SK-N-SH (cell line): ENCODE results near the gene SLC9A2. TPM values are rescaled to one million over a fixed set of nuclear protein-coding genes. Genes with fewer than 3 reads are reported as not detected.

Experiments used
- CTCF ChIA-PET: fragments of 300-600, 350-600 bp; formaldehyde crosslinking; extraction: SDS; loops from one replicate; lab custom pipeline; 2021; lab: Yijun Ruan, JAX
- POLR2A ChIA-PET: fragments of 350-600 bp; sonication (Branson Sonifier 250); formaldehyde crosslinking; extraction: SDS; loops from one replicate; lab custom pipeline; 2020; ENCODE audit warnings: antibody characterized with exemption, inconsistent platforms; lab: Yijun Ruan, JAX
- DNase-seq: peaks from one replicate; pipeline ENCODE4 v3.0.0; 2012
- H2AFZ ChIP-seq: fragments of 200-600 bp; sonication (generic); 2 replicates; pipeline ENCODE4 v1.8.1; 2016; ENCODE audit warnings: antibody characterized with exemption, mild to moderate bottlenecking, low read depth
- H3F3A ChIP-seq: fragments of 200-600 bp; sonication (generic); replicated peaks from 2 replicates; pipeline ENCODE3; 2016; ENCODE audit warnings: antibody characterized with exemption, mild to moderate bottlenecking; ENCODE audit not compliant: insufficient read depth
- H3K27ac ChIP-seq, 2 experiments: fragments of 200-500 bp in 1 of 2; fragments of 200-600 bp in 1 of 2; sonication (Bioruptor generic) in 1 of 2; sonication (generic), shearing (Covaris generic) in 1 of 2; 2 replicates each; pipeline versions ENCODE4 v1.5.1 to v1.6.1; 2014 to 2016; ENCODE audit warnings: low read depth in 2 of 2, inconsistent platforms in 1 of 2, low read length in 1 of 2, mild to moderate bottlenecking in 1 of 2, mixed read lengths in 1 of 2
- H3K27me3 ChIP-seq: fragments of 200-600 bp; sonication (generic), shearing (Covaris generic); 2 replicates; pipeline ENCODE4 v1.6.1; 2016; ENCODE audit warnings: mixed run types; ENCODE audit not compliant: insufficient read depth
- H3K36me3 ChIP-seq, 2 experiments: fragments of 200-500 bp in 1 of 2; fragments of 200-600 bp in 1 of 2; sonication (Bioruptor generic) in 1 of 2; sonication (generic) in 1 of 2; replicated peaks in 1 of 2; 2 replicates each; pipeline versions ENCODE3 to v1.5.1; 2014 to 2016; ENCODE audit warnings: low read length in 1 of 2, mild to moderate bottlenecking in 1 of 2; ENCODE audit not compliant: insufficient read depth in 2 of 2, control insufficient read depth in 1 of 2
- H3K4me1 ChIP-seq, 2 experiments: fragments of 200-500 bp in 1 of 2; fragments of 200-600 bp in 1 of 2; sonication (Bioruptor generic) in 1 of 2; sonication (generic), shearing (Covaris generic) in 1 of 2; 2 replicates each; pipeline versions ENCODE4 v1.5.1 to v1.6.1; 2014 to 2016; ENCODE audit warnings: low read depth in 1 of 2, low read length in 1 of 2, mixed run types in 1 of 2; ENCODE audit not compliant: insufficient read depth in 2 of 2, control insufficient read depth in 1 of 2
- H3K4me2 ChIP-seq: fragments of 200-600 bp; sonication (generic), shearing (Covaris generic); 2 replicates; pipeline ENCODE4 v1.6.1; 2017; ENCODE audit warnings: mixed run types
- H3K4me3 ChIP-seq, 2 experiments: fragments of 200-500 bp in 1 of 2; fragments of 200-600 bp in 1 of 2; sonication (Bioruptor generic) in 1 of 2; sonication (generic), shearing (Covaris generic) in 1 of 2; 2 replicates each; pipeline versions ENCODE4 v1.5.1 to v1.8.1; 2014 to 2016; ENCODE audit warnings: low read depth in 2 of 2, inconsistent platforms in 1 of 2, low read length in 1 of 2, mild to moderate bottlenecking in 1 of 2, mixed read lengths in 1 of 2, moderate library complexity in 1 of 2
- H3K79me2 ChIP-seq: fragments of 200-600 bp; sonication (generic); 2 replicates; pipeline ENCODE4 v1.8.1; 2017; ENCODE audit warnings: mild to moderate bottlenecking; ENCODE audit not compliant: insufficient read depth
- H3K9ac ChIP-seq: fragments of 200-600 bp; sonication (generic); 2 replicates; pipeline ENCODE4 v1.6.1; 2017; ENCODE audit warnings: mixed run types
- H3K9me2 ChIP-seq: fragments of 200-600 bp; sonication (generic); 2 replicates; pipeline ENCODE4 v1.6.1; 2017; ENCODE audit warnings: mixed run types
- H3K9me3 ChIP-seq: fragments of 200-600 bp; sonication (generic); 2 replicates; pipeline ENCODE4 v1.6.1; 2017; ENCODE audit warnings: mixed run types, mild to moderate bottlenecking, moderate library complexity
- H4K20me1 ChIP-seq: fragments of 200-600 bp; sonication (generic); 2 replicates; pipeline ENCODE4 v1.6.1; 2017; ENCODE audit warnings: mild to moderate bottlenecking, mixed run types; ENCODE audit not compliant: insufficient read depth
- CTCF ChIP-seq: fragments of 200-600 bp; sonication (generic); IDR thresholded peaks from 2 replicates; pipeline ENCODE4 v1.6.1; 2017; ENCODE audit warnings: antibody characterized with exemption, mild to moderate bottlenecking, moderate library complexity
- ELF1 ChIP-seq: IDR thresholded peaks from 2 replicates; pipeline ENCODE4 v1.4.0; 2012
- EZH2phosphoT487 ChIP-seq: fragments of 200-600 bp; sonication (generic); IDR thresholded peaks from 2 replicates; pipeline ENCODE4 v1.6.1; 2017; ENCODE audit warnings: low read depth, mixed run types, mild to moderate bottlenecking, antibody characterized with exemption, moderate library complexity, borderline replicate concordance
- GABPA ChIP-seq: IDR thresholded peaks from 2 replicates; pipeline ENCODE4 v1.4.0; 2012; ENCODE audit warnings: low read depth, mild to moderate bottlenecking
- GATA2 ChIP-seq: sonication (generic); formaldehyde crosslinking; IDR thresholded peaks from 2 replicates; pipeline ENCODE4 v1.5.0; 2020; ENCODE audit warnings: mild to moderate bottlenecking, missing genetic modification reagents
- MXI1 ChIP-seq: IDR thresholded peaks from 2 replicates; pipeline ENCODE4 v1.6.1; 2012; ENCODE audit warnings: mild to moderate bottlenecking, low read depth, low read length, improper control_type of control experiment
- NRF1 ChIP-seq: IDR thresholded peaks from 2 replicates; pipeline ENCODE4 v1.6.1; 2012; ENCODE audit warnings: low read depth, mild to moderate bottlenecking, low read length
- PBX3 ChIP-seq: IDR thresholded peaks from 2 replicates; pipeline ENCODE4; 2012
- RAD21 ChIP-seq: IDR thresholded peaks from 2 replicates; pipeline ENCODE4 v1.6.1; 2012; ENCODE audit warnings: mild to moderate bottlenecking, low read length
- SIN3A ChIP-seq: IDR thresholded peaks from 2 replicates; pipeline ENCODE4 v1.6.1; 2012; ENCODE audit warnings: low read depth, mild to moderate bottlenecking, low read length, moderate library complexity, borderline replicate concordance
- SMC3 ChIP-seq: IDR thresholded peaks from 2 replicates; pipeline ENCODE4 v1.6.1; 2012; ENCODE audit warnings: low read depth, low read length, improper control_type of control experiment
- TAF1 ChIP-seq: IDR thresholded peaks from 2 replicates; pipeline ENCODE4 v1.6.1; 2012; ENCODE audit warnings: low read depth, mild to moderate bottlenecking, low read length, moderate library complexity, borderline replicate concordance
- TCF12 ChIP-seq: IDR thresholded peaks from 2 replicates; pipeline ENCODE4 v1.4.0; 2012
- TEAD4 ChIP-seq: IDR thresholded peaks from 2 replicates; pipeline ENCODE4 v1.4.0; 2012; ENCODE audit warnings: mild to moderate bottlenecking, borderline replicate concordance; ENCODE audit not compliant: insufficient read depth
- WGBS: methylation state at CpG from one replicate; pipeline ENCODE4 v1.1.6; 2017; ENCODE audit warnings: low lambda C conversion rate; 5-methylcytosine and 5-hydroxymethylcytosine counted together
- polyA plus RNA-seq, 3 experiments: library from polyadenylated mRNA; depleted of rRNA; stranded (reverse); fragments of >200 nt; gene quantifications; 2 replicates each; pipeline ENCODE4 v1.2.3, GENCODE V29; 2012

Gene SLC9A2
- polyA plus RNA-seq, 1 of the 3 experiments (the other 2 are of a cell fraction) = not detected

- Histone ChIP-seq H3K9ac (no peak overlapping the region), H3K36me3 (peaks cover 3 to 47% of the 10 kb centered on the region in 2 experiments), H3K4me3 (no peak overlapping the region), H3K4me1 (no peaks in the 10 kb centered on the region), H3F3A (no peaks in the 10 kb centered on the region), H3K9me3 (no peaks in the 10 kb centered on the region), H3K27me3 (no peaks in the 10 kb centered on the region), H4K20me1 (no peaks in the 10 kb centered on the region), H3K9me2 (no peaks in the 10 kb centered on the region), H3K79me2 (no peaks in the 10 kb centered on the region; the same call in 1 of the 2 replicates), H3K27ac (no peak overlapping the region), H3K4me2 (no peak overlapping the region), H2AFZ (no peak overlapping the region)
- ChIA-PET POLR2A (no interaction called here), CTCF (interaction anchor here (1.5 to 1.6 kb wide), 2 partner anchors 10 to 27 kb away, joined by 6 read pairs; a partner anchor contains a TSS)
- no peak for TF ChIP-seq NRF1
- TF ChIP-seq CTCF = no peak
- no peak for TF ChIP-seq EZH2phosphoT487
- no peak for TF ChIP-seq SIN3A
- no peak for TF ChIP-seq MXI1
- TF ChIP-seq ELF1 = no peak
- no peak for TF ChIP-seq PBX3
- no peak for TF ChIP-seq RAD21
- no peak for TF ChIP-seq TCF12
- TF ChIP-seq TEAD4 = no peak
- TF ChIP-seq TAF1 = no peak
- TF ChIP-seq GABPA = no peak
- no peak for TF ChIP-seq GATA2 (CRISPR knock-in tag)
- no peak for TF ChIP-seq SMC3
- WGBS = 85% methylated on average over 15 of the region's 15 CpGs
- no peak for DNase-seq
These were observed 107.1 kb downstream of the SLC9A2 start for GRCh38 chr2:102726128-102727087.
